ENCODE data around the gene TENM4. TPM values are rescaled to one million over a fixed set of nuclear protein-coding genes. Genes with fewer than 3 reads are reported as not detected.

Gene TENM4
- total RNA-seq, 1 donor from 2014 or later, result 3.8 TPM

DNA sequence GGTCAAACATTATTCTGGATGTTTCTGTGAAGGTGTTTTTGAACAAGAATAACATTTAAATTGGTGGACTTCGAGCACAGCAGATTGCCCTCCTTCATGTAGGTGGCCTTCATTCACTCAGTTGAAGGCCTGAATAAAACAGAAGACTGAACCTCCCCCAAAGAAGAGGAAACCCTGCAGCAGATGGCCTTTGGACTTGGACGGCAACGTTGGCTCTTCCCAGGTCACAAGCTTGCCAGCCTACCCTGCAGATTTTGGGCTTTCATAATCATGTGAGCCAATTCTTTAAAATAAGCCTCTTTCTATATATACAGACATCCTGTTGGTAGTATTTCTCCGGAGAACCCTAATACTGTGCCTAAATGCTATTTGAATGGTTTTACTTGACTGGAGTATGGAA lies 434.0 kb downstream of the TENM4 start:
- H3K4me1 Mint-ChIP-seq (ENCODE audit: low read depth), result no peaks in the 10 kb centered on the region
- no peak overlapping the region for H3K4me3 Mint-ChIP-seq (ENCODE audit: unreplicated experiment)
- H3K27ac Mint-ChIP-seq (ENCODE audit: unreplicated experiment), result no peak overlapping the region
- peaks cover 32% of the 10 kb centered on the region for H3K9me3 Mint-ChIP-seq (ENCODE audit: low read depth)
- peaks cover 1% of the 10 kb centered on the region for H3K27me3 Mint-ChIP-seq (ENCODE audit: low read depth)
- TF ChIP-seq, protein P1, sequence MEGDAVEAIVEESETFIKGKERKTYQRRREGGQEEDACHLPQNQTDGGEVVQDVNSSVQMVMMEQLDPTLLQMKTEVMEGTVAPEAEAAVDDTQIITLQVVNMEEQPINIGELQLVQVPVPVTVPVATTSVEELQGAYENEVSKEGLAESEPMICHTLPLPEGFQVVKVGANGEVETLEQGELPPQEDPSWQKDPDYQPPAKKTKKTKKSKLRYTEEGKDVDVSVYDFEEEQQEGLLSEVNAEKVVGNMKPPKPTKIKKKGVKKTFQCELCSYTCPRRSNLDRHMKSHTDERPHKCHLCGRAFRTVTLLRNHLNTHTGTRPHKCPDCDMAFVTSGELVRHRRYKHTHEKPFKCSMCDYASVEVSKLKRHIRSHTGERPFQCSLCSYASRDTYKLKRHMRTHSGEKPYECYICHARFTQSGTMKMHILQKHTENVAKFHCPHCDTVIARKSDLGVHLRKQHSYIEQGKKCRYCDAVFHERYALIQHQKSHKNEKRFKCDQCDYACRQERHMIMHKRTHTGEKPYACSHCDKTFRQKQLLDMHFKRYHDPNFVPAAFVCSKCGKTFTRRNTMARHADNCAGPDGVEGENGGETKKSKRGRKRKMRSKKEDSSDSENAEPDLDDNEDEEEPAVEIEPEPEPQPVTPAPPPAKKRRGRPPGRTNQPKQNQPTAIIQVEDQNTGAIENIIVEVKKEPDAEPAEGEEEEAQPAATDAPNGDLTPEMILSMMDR (IDR thresholded peaks at IDR 0.05), result no peak
- DNase-seq (ENCODE audit: low spot score), result no peak
- peaks cover 13% of the 10 kb centered on the region for H3K36me3 Mint-ChIP-seq (ENCODE audit: low read depth)

DNA sequence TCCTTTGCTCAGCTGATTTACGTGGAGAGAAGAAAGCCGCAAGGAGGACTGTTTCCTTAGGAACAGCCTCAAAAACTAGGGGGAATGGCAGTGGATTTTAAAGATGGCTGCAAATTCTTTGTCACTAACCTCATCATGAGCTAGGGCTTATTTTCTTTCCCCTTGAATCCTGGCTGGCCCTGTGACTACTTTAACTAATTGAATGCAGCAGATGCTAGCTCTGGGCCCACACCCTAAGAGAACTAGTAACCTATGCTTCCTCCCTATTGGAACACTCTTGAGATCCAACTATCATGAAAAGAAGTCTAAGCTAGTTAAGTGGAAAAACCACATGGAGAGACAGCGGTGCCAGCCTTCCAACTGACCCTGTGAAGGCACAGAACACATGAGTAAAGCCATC lies 444.8 kb downstream of the TENM4 start:
- peaks cover 25% of the 10 kb centered on the region for H3K9me3 Mint-ChIP-seq (ENCODE audit: low read depth)
- H3K4me3 Mint-ChIP-seq (ENCODE audit: unreplicated experiment), result no peak overlapping the region
- TF ChIP-seq, protein P1 (IDR thresholded peaks at IDR 0.05), result no peak
- DNase-seq (ENCODE audit: low spot score), result no peak
- H3K27me3 Mint-ChIP-seq (ENCODE audit: low read depth), result no peaks in the 10 kb centered on the region
- H3K27ac Mint-ChIP-seq (ENCODE audit: unreplicated experiment), result no peak overlapping the region
- peaks cover 14% of the 10 kb centered on the region for H3K36me3 Mint-ChIP-seq (ENCODE audit: low read depth)
- peaks cover 5% of the 10 kb centered on the region for H3K4me1 Mint-ChIP-seq (ENCODE audit: low read depth)

DNA sequence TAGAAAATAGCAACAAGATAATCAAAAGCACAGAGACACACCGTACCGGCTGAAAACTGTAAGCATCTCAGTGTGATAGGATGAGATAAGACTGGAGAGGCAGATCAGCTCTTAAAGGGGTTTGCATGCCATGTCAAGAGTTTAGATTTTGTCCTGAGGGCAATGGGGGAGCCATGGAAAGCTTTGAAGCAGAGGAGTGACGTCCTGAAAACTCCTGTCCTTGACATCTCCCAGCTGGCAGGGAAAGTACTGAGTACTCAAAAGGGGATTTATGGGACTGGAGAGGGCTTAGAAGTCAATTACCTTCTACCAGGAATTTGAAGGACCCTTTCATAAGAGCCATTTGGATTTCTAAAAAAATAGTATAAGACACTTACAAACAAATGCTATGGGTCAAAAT lies 445.7 kb downstream of the TENM4 start:
- Mint-ChIP-seq H3K9me3 (ENCODE audit: low read depth) (peaks cover 22% of the 10 kb centered on the region), H3K36me3 (ENCODE audit: low read depth) (peaks cover 12% of the 10 kb centered on the region), H3K4me3 (ENCODE audit: unreplicated experiment) (no peak overlapping the region), H3K27me3 (ENCODE audit: low read depth) (no peaks in the 10 kb centered on the region), H3K27ac (ENCODE audit: unreplicated experiment) (no peak overlapping the region), H3K4me1 (ENCODE audit: low read depth) (peaks cover 5% of the 10 kb centered on the region)
- no peak for DNase-seq (ENCODE audit: low spot score)
- TF ChIP-seq, protein P1 (IDR thresholded peaks at IDR 0.05), result no peak

DNA sequence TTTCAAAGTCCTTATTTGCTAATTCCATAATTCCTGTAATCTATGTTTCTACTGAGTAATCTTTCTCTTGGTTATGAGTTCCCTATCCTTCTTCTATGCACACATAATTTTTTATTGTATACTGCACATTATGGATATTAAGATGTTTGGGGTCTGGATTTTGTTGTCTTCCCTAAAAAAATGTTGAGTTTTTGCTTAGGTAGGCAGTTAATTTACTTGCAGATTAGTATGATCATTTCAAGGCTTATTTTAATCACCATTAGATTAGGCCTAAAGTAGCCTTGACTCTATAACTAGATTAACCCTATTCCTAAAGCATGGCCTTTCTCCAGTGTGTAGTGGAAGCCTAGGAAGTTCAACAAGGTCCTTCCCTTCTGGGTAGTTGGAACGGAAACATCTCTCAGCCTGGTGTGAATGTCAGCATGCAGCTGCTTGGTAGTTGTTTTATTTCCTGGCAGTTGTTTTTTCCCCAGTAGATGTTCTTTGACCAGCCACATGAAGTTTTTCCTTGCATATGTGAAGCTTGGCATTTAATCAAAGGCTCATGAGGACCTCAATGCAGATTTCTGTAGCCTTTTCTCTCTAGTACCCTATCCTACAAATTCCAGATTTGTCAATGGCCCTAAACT lies 446.9 kb downstream of the TENM4 start:
- no peak for DNase-seq (ENCODE audit: low spot score)
- TF ChIP-seq, protein P1 (IDR thresholded peaks at IDR 0.05), result no peak

DNA sequence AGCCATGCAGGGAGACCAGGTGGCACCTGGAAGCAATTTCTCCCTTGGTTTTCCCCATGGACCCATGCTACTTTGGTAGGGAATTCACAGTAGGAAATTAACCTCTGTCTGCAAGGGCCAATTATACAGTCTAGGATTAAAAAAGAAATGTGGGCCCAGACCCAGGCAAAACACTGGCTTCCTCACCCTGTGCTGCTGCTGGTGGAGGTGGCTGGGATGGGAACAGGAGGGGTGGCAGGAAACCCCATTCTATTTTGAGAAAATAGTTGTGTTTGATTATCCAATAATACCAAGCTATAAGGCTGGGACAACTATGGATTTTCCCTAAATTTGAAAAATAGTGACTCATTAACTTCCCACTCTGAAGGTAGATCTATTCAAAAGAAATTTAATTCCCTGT lies 449.1 kb downstream of the TENM4 start:
- H3K27me3 Mint-ChIP-seq (ENCODE audit: low read depth), result no peaks in the 10 kb centered on the region

More for the DNA sequence above, 446.9 kb downstream of the TENM4 start:
- peaks cover 4% of the 10 kb centered on the region for H3K36me3 Mint-ChIP-seq (ENCODE audit: low read depth)
- no peak overlapping the region for H3K27ac Mint-ChIP-seq (ENCODE audit: unreplicated experiment)
- H3K27me3 Mint-ChIP-seq (ENCODE audit: low read depth), result no peaks in the 10 kb centered on the region
- no peak overlapping the region for H3K4me3 Mint-ChIP-seq (ENCODE audit: unreplicated experiment)
- peaks cover 11% of the 10 kb centered on the region for H3K4me1 Mint-ChIP-seq (ENCODE audit: low read depth)
- peaks cover 12% of the 10 kb centered on the region for H3K9me3 Mint-ChIP-seq (ENCODE audit: low read depth)

More for the DNA sequence above, 449.1 kb downstream of the TENM4 start:
- Mint-ChIP-seq H3K4me1 (ENCODE audit: low read depth) (peaks cover 11% of the 10 kb centered on the region), H3K36me3 (ENCODE audit: low read depth) (peaks cover 2% of the 10 kb centered on the region), H3K4me3 (ENCODE audit: unreplicated experiment) (no peak overlapping the region), H3K27ac (ENCODE audit: unreplicated experiment) (no peak overlapping the region), H3K9me3 (ENCODE audit: low read depth) (peaks cover 7% of the 10 kb centered on the region)
- no peak for DNase-seq (ENCODE audit: low spot score)
- TF ChIP-seq, protein P1 (IDR thresholded peaks at IDR 0.05), result no peak

All from chondrocyte (in vitro differentiated cells).